Activated naive CD4-positive, alpha-beta T cell treated with anti-CD3 and anti-CD28 coated beads, Interleukin-2, amount 10 ng/mL, durations not matched to agents 7 days and 5 days (primary cell): ENCODE results near the gene PSD4.

Experiments used
- CTCF ChIA-PET: fragments of 350-600 bp; sonication (Branson Sonifier 250); formaldehyde crosslinking; loops from one replicate; lab custom pipeline; 2021; ENCODE audit warnings: antibody characterized with exemption; lab: Charles Lee
- DNase-seq: peaks from one replicate; pipeline ENCODE4 v3.0.0-alpha.2; 2020
- H3K27ac Mint-ChIP-seq: one replicate; pipeline ENCODE4 v1.8.0; 2021; ENCODE audit warnings: mild to moderate bottlenecking, moderate library complexity, mixed read lengths
- H3K27me3 Mint-ChIP-seq: one replicate; pipeline ENCODE4 v1.8.0; 2021; ENCODE audit warnings: mild to moderate bottlenecking, mixed read lengths
- H3K36me3 Mint-ChIP-seq: one replicate; pipeline ENCODE4 v1.8.0; 2021; ENCODE audit warnings: mixed read lengths
- H3K4me1 Mint-ChIP-seq: one replicate; pipeline ENCODE4 v1.8.0; 2021; ENCODE audit warnings: mixed read lengths
- H3K4me3 Mint-ChIP-seq: one replicate; pipeline ENCODE4 v1.8.0; 2021; ENCODE audit warnings: mild to moderate bottlenecking, moderate library complexity, mixed read lengths
- H3K9me3 Mint-ChIP-seq: one replicate; pipeline ENCODE4 v1.8.0; 2021; ENCODE audit warnings: mixed read lengths

The PSD4 gene

DNA sequence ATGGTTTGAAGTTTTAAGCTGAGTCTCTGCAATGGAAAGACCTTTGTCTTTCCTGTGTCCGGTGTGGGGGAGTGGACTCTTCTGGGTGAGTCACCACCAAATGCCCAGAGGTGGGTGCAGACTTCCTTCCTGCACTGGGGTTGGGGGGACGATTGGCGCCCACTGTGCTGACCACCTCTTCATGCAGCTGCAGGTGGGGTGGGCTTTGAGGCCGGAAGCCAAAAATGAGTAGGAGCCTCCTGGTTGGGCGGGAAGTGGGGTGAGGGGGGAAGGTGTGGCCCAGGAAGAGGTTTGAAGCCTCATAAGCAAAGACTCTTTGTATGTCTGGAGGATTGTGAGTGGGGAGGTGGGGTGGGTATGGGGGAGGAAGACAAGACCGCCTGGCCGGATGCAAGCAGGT, 77.3 kb downstream of the PSD4 start:
- Mint-ChIP-seq H3K27me3 (peaks cover 4% of the 10 kb centered on the region), H3K36me3 (peaks cover 25% of the 10 kb centered on the region)
- peak; percentile 74 for DNase-seq

DNA sequence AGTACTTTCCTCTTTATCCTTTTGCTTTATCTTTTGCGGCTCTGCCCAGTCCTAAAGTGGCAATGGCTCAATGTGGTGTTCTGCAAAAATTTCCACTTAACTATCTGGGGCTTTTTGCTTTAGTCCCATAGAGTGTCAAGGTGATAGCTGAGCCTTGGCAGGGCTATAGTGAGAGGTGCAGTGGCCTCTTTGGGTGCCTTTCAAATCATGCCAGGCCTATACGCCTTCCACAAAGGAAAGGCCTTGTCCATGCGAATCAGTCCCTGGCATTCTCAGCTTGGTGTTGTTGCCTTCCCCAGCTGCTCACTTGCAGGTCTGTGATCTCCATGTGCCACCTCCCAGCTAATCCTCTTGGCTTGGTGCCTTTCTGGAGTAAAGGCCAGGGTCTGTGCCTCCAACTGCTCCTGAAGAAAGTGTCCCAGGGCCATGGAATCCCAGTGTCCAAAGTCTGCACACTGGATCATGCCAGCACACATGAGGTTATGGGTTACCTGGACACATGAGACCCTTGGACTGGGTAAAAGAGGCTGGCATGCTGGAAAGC, 78.3 kb downstream of the PSD4 start:
- Mint-ChIP-seq H3K4me3 (peak overlapping the region; percentile 30), H3K27ac (peak overlapping the region; percentile 93), H3K27me3 (peaks cover 4% of the 10 kb centered on the region), H3K9me3 (peaks cover 3% of the 10 kb centered on the region), H3K36me3 (peaks cover 29% of the 10 kb centered on the region), H3K4me1 (peaks cover 74% of the 10 kb centered on the region)
- DNase-seq: no peak
- CTCF ChIA-PET: interaction anchor here (0.9 to 5.3 kb wide), 6 partner anchors 14 to 168 kb away, joined by 3 to 37 read pairs (median 4); no protein-coding TSS in a partner anchor

More for the DNA sequence above, 77.3 kb downstream of the PSD4 start:
- Mint-ChIP-seq H3K4me3 (peak overlapping the region; percentile 58), H3K4me1 (peaks cover 71% of the 10 kb centered on the region), H3K9me3 (peaks cover 3% of the 10 kb centered on the region), H3K27ac (peak overlapping the region; percentile 93)
- CTCF ChIA-PET: interaction anchor here (1.0 to 5.3 kb wide), 7 partner anchors 10 to 139 kb away, joined by 3 to 37 read pairs (median 3); no protein-coding TSS in a partner anchor

DNA sequence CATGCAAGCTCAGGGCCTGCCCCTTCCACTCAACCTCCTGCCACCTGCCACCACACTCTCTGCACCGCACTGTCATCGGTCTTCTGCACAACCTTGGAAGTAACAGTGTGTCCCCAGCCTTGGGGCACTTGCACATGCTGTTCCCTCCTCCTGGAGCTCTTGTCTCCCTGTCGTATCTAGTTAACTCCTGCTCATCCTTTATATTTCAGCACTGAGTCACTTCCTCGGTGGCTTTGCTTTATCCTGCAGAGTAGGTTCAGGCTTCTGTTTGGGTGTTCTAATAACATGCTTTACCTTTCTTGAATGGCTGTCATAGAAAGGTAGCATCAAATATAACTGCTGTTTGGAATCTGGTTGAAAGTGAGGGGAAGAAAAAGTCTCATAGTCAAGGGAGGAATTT, 79.7 kb downstream of the PSD4 start:
- CTCF ChIA-PET: no interaction called here
- H3K27me3 Mint-ChIP-seq: peaks cover 4% of the 10 kb centered on the region
- peak overlapping the region; percentile 93 for H3K27ac Mint-ChIP-seq
- peaks cover 86% of the 10 kb centered on the region for H3K4me1 Mint-ChIP-seq
- peaks cover 3% of the 10 kb centered on the region for H3K9me3 Mint-ChIP-seq
- DNase-seq: no peak
- no peak overlapping the region for H3K4me3 Mint-ChIP-seq
- H3K36me3 Mint-ChIP-seq: peaks cover 40% of the 10 kb centered on the region

DNA sequence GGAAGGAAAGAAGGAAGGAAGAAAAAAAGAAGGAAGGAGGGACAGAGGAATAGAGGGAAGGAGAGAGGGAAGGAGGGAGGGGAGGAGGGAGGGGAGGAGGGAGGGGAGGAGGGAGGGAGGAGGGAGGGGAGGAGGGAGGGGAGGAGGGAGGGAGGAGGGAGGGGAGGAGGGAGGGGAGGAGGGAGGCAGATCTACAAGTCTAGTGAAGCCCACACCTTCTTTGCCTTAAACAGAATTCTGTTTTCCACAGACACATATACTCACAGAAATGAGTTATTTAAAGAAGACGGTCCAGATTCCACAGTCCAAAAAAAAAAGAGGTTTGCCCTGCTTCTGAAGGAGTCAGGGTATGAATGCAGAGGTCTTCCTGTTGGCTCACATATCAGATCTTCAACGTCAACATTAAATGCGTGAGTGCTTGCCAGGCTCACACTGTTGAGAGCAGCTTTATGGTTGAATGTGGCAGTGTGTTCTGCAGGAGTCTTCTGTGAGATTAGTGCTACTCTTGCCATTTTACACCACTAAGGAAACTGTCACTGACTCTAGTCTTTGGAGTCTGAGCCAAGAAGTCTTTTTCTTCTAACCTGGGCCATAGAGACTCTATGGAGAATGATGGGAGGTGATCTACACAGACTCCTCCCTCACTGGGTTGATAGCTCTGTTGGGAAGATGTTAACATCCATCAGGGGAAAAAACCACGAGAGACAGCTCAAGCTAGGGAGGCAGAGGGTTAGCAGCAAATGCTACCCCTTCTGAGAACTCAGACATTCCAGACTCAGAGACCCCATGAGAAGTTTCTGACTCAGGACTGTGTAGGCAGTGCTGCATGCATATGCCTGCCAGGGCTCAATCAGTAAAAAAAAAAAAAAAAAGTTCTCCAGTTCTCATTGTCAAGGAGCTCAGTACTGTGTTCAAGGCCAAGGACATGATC, 81.6 kb downstream of the PSD4 start:
- Mint-ChIP-seq H3K9me3 (peaks cover 3% of the 10 kb centered on the region), H3K4me1 (peaks cover 79% of the 10 kb centered on the region), H3K27ac (no peak overlapping the region), H3K4me3 (no peak overlapping the region), H3K27me3 (peaks cover 4% of the 10 kb centered on the region), H3K36me3 (peaks cover 46% of the 10 kb centered on the region)
- CTCF ChIA-PET: interaction anchor here (0.6 to 1.8 kb wide), 5 partner anchors 9 to 313 kb away, joined by 3 to 7 read pairs (median 3); no protein-coding TSS in a partner anchor
- no peak for DNase-seq

DNA sequence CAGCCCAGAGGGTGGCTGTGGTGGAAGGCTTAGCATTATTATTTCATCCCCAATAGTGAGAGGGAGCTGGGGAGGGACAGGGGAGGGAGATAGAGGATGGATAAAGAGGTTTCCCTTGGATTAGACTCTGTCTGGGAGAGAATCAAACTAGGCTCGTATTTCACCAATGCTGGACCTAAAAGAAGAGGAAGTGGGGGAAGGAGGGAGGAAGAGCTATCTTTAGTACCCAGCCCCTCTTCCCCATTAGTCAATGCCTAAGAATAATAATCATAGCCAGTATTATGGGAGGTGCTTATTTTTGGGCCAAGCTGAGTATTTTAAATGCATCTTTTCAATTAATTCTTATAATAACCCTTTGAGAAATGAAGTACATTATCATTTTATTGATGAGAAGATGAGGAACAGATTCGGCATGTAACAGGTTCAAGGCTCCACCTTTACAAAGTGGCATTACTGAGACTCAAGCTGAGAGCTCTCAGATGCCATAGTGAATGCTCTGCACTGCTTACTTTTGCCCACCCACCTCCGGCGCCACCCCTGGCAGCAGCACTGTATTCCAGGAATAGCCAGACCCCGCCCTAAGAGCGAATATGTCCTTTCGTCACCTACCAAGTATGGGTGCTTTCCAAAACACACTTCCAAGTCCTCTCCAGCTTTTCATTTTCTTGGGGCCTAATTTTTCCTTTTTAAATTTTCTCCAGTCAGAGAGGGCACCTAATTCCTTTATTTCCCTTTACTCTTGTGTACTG, 83.9 kb downstream of the PSD4 start:
- Mint-ChIP-seq H3K4me3 (no peak overlapping the region), H3K36me3 (peaks cover 51% of the 10 kb centered on the region), H3K9me3 (peaks cover 3% of the 10 kb centered on the region), H3K27ac (no peak overlapping the region), H3K4me1 (peaks cover 61% of the 10 kb centered on the region), H3K27me3 (peaks cover 13% of the 10 kb centered on the region)
- no peak for DNase-seq
- CTCF ChIA-PET: interaction anchor here (0.7 to 5.1 kb wide), 7 partner anchors 8 to 119 kb away, joined by 3 to 23 read pairs (median 4); no protein-coding TSS in a partner anchor

DNA sequence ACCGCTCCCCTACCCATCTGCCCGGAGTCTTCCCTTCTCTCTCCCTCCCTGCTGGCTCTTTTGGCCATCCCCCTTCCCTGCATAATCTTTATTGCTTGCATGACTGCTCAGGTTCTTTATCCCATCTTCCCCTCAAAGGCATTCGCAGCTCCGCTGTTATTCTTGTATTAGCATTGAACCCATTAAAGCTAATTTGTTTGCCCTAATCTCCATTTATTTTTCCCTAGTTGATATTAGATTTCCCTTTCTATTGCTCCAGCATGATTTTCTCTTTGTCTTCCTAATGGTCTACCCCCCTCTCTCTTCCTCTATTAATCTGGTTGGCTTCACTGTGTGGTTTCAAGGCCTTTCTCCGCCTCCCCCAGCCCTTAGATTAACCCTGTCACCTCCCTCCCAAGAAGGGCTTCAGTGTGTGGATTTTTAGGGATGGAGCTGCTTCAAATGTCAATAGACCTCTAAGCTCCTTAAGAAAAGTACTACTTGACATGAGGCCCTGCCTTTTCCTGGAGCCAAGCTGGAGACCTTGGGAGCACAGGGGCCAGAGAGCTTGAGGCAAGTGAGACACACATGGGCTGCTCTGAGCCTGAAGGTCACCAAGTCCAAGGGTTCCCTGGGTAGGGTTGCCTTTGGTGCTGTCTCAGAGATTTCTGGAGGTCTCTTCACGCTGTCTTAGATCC, 84.8 kb downstream of the PSD4 start:
- H3K9me3 Mint-ChIP-seq: peaks cover 3% of the 10 kb centered on the region
- CTCF ChIA-PET: interaction anchor here (0.8 to 5.1 kb wide), 3 partner anchors 9 to 120 kb away, joined by 4 to 23 read pairs (median 4); no protein-coding TSS in a partner anchor
- peaks cover 43% of the 10 kb centered on the region for H3K36me3 Mint-ChIP-seq
- H3K4me1 Mint-ChIP-seq: peaks cover 52% of the 10 kb centered on the region
- H3K4me3 Mint-ChIP-seq: no peak overlapping the region
- peaks cover 16% of the 10 kb centered on the region for H3K27me3 Mint-ChIP-seq
- no peak for DNase-seq
- H3K27ac Mint-ChIP-seq: no peak overlapping the region
